GM12874 (cell line): ENCODE data around the gene LRRC45.

ENCODE experiments used
- CTCF ChIP-seq: IDR thresholded peaks from 2 replicates; pipeline ENCODE4 v1.5.1; 2011; ENCODE audit warnings: low read depth, mild to moderate bottlenecking, control low read depth, low read length, moderate library complexity; ENCODE audit not compliant: insufficient read depth

The LRRC45 gene

GRCh38 chr17:82047914-82048570, 24.9 kb downstream of the LRRC45 start:
- TF ChIP-seq CTCF = no peak

- no peak for TF ChIP-seq CTCF
Observed at GRCh38 chr17:82048571-82048971, 25.5 kb downstream of the LRRC45 start.

GRCh38 chr17:82049106-82049505, 26.0 kb downstream of the LRRC45 start:
- no peak for TF ChIP-seq CTCF

GRCh38 chr17:82049521-82049971, 26.4 kb downstream of the LRRC45 start:
- TF ChIP-seq CTCF = no peak

- no peak for TF ChIP-seq CTCF
Observed at GRCh38 chr17:82050152-82050760, 27.2 kb downstream of the LRRC45 start.

- TF ChIP-seq CTCF = no peak
Observed at GRCh38 chr17:82050761-82051641, 27.9 kb downstream of the LRRC45 start.
